H1 (cell line): ENCODE results near the gene PRR16. TPM values are rescaled to one million over a fixed set of nuclear protein-coding genes. Genes with fewer than 3 reads are reported as not detected.

Experiments used
- polyA plus RNA-seq, 7 experiments: library from polyadenylated mRNA; depleted of rRNA in 3 of 7; stranded (reverse) in 5 of 7; unstranded in 2 of 7; fragments of >200 nt in 5 of 7; fragments of 200-250 nt in 2 of 7; gene quantifications; 1 replicate in 5 of 7; 2 replicates in 1 of 7; 4 replicates in 1 of 7; pipeline versions ENCODE4 v1.2.1 to v1.2.3, GENCODE V29; 2011 to 2013; ENCODE audit warnings: missing spikeins in 2 of 7, mixed read lengths in 2 of 7
- total RNA-seq: library from RNA; stranded (reverse); fragmentation: NEBNext Ultra II Directional; extraction: Animal tissue kit (Norgen Biotek cat#: 25700); gene quantifications from 2 replicates; pipeline ENCODE4 v1.2.1, GENCODE V29; 2021
- TF ChIP-seq, protein P1 (sequence below): fragments of 300-600 bp; sonication (generic); IDR thresholded peaks from 2 replicates; pipeline ENCODE4 v1.7.1; 2012; ENCODE audit warnings: low read length, moderate library complexity, mild to moderate bottlenecking, inconsistent platforms; ENCODE audit not compliant: insufficient replicate concordance

The PRR16 gene
- total and polyA plus RNA-seq, 2 of the 8 experiments (the other 6 are each of a cell fraction or from before 2014, with no cell fraction given), result 0.73 to 1.6 TPM

DNA sequence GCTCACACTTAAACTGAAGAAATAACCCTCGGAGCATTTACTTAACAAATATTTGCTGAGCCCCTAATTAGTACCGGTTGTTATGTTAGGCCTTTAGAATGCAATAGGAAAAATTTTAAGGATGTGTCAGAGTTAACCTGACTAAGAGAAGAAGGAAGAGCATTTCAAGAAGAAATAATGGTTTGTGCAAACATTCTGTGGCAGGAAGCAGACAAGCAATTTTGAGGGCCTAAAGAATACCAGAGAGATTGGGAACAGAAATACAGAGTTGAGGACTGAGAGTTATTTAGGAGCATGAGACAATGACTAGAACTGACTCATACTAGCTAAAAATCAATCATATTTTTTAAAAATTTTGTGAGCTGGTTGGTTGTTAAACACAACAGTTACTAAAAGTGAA, 218.8 kb downstream of the PRR16 start (continued):
- TF ChIP-seq, protein P1, sequence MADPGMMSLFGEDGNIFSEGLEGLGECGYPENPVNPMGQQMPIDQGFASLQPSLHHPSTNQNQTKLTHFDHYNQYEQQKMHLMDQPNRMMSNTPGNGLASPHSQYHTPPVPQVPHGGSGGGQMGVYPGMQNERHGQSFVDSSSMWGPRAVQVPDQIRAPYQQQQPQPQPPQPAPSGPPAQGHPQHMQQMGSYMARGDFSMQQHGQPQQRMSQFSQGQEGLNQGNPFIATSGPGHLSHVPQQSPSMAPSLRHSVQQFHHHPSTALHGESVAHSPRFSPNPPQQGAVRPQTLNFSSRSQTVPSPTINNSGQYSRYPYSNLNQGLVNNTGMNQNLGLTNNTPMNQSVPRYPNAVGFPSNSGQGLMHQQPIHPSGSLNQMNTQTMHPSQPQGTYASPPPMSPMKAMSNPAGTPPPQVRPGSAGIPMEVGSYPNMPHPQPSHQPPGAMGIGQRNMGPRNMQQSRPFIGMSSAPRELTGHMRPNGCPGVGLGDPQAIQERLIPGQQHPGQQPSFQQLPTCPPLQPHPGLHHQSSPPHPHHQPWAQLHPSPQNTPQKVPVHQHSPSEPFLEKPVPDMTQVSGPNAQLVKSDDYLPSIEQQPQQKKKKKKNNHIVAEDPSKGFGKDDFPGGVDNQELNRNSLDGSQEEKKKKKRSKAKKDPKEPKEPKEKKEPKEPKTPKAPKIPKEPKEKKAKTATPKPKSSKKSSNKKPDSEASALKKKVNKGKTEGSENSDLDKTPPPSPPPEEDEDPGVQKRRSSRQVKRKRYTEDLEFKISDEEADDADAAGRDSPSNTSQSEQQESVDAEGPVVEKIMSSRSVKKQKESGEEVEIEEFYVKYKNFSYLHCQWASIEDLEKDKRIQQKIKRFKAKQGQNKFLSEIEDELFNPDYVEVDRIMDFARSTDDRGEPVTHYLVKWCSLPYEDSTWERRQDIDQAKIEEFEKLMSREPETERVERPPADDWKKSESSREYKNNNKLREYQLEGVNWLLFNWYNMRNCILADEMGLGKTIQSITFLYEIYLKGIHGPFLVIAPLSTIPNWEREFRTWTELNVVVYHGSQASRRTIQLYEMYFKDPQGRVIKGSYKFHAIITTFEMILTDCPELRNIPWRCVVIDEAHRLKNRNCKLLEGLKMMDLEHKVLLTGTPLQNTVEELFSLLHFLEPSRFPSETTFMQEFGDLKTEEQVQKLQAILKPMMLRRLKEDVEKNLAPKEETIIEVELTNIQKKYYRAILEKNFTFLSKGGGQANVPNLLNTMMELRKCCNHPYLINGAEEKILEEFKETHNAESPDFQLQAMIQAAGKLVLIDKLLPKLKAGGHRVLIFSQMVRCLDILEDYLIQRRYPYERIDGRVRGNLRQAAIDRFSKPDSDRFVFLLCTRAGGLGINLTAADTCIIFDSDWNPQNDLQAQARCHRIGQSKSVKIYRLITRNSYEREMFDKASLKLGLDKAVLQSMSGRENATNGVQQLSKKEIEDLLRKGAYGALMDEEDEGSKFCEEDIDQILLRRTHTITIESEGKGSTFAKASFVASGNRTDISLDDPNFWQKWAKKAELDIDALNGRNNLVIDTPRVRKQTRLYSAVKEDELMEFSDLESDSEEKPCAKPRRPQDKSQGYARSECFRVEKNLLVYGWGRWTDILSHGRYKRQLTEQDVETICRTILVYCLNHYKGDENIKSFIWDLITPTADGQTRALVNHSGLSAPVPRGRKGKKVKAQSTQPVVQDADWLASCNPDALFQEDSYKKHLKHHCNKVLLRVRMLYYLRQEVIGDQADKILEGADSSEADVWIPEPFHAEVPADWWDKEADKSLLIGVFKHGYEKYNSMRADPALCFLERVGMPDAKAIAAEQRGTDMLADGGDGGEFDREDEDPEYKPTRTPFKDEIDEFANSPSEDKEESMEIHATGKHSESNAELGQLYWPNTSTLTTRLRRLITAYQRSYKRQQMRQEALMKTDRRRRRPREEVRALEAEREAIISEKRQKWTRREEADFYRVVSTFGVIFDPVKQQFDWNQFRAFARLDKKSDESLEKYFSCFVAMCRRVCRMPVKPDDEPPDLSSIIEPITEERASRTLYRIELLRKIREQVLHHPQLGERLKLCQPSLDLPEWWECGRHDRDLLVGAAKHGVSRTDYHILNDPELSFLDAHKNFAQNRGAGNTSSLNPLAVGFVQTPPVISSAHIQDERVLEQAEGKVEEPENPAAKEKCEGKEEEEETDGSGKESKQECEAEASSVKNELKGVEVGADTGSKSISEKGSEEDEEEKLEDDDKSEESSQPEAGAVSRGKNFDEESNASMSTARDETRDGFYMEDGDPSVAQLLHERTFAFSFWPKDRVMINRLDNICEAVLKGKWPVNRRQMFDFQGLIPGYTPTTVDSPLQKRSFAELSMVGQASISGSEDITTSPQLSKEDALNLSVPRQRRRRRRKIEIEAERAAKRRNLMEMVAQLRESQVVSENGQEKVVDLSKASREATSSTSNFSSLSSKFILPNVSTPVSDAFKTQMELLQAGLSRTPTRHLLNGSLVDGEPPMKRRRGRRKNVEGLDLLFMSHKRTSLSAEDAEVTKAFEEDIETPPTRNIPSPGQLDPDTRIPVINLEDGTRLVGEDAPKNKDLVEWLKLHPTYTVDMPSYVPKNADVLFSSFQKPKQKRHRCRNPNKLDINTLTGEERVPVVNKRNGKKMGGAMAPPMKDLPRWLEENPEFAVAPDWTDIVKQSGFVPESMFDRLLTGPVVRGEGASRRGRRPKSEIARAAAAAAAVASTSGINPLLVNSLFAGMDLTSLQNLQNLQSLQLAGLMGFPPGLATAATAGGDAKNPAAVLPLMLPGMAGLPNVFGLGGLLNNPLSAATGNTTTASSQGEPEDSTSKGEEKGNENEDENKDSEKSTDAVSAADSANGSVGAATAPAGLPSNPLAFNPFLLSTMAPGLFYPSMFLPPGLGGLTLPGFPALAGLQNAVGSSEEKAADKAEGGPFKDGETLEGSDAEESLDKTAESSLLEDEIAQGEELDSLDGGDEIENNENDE, result no peak
